ENCODE results near the gene ADAMTS3.
A peak's percentile ranks its signal among the peaks of the same experiment; 100 is the strongest.
"Not testable (repeated sequence)": the region's sequence is repeated elsewhere in the genome, so short reads cannot be mapped to it uniquely, and the experiment has no call there.

Gene ADAMTS3

DNA sequence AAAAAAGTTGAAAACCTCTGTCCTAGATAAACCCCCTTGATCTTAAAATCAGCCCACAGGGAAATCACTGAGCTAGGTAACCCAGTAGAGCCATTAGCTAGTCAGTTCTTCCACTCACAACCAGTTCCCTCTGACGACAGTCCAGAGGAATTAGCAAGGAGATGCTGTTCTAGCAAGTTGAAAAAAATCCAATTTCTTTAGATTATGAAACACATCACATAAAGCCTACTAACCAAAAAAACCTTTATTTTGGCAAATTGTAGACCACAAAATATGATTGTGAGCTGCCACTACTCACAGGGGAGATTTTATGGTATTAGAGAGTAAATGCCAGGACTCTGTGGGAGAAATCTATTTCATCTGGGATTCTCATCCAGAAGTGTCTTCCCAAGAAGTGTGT, 22.6 kb downstream of the ADAMTS3 start:
- DNase-seq: no peak

GRCh38 chr4:72540694-72541093, 28.3 kb downstream of the ADAMTS3 start:
- DNase-seq: not testable (repeated sequence)

DNA sequence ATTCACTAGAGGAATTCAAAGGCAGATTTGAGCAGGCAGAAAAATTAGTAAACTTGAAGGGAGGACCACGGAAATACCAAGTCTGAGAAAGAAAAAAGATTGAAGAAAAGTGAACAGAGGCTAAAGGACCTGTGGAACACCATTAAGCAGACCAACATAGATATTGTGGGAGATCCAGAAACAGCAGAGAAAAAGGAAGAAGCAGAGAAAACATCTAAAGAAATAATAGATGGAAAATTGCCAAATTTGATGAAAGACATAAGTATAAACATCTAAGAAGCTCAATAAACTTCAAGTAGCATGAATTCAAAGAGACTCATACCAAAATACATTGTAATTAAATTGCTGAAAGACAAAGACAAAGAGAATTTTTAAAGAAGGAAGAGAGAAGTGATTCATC, 31.0 kb downstream of the ADAMTS3 start:
- no peak for DNase-seq

- no peak for DNase-seq
Observed at GRCh38 chr4:72536443-72536842, 32.6 kb downstream of the ADAMTS3 start.

- no peak for DNase-seq
Observed at GRCh38 chr4:72531768-72532290, 37.2 kb downstream of the ADAMTS3 start.

DNA sequence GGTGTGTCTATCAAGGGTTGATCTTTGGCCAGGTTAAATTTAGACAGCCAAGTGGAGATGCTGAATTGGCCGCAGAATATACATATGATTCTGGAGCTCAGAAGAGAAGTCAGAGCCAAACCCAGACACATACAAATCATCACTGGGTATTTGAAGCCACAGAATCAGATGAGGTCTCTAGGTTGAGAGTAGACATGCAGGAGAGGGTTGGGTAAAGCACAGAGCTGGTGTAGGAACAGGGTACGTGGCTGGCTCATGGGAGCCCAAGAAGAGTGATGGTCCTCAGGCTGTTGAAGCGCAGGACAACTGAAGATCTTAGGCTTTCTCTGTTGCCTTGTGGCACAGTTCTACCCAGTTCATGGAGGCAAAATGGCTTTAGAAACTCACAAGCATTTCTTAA, 37.7 kb downstream of the ADAMTS3 start:
- DNase-seq: no peak

DNA sequence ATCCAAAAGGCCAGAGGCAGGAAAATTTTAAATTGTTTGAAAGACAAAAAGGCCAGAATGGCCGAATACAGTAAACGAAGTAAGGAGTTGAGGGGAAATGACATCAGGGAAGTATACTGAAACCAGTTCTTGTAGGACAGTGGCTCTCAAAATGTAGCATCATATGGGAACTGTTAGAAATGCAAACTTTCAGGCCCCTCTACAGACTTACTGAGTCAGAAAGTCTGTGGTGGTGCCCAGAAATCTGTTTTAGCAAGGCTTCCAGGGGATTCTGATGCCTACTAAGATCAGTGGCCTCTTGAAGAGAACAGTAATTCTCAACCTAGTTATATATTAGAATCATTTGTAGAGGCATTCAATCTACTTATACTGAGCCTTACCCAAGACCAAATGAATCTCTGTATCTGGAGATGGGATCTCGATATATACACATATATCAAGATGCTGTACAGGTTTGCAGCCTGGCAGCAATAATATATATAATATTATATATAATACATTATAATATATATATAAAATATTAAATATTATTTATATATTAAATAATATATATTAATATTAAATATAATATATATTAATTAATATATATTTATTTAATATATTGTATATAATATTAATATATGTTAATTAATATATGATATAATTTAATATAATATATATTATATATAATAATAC, 39.7 kb downstream of the ADAMTS3 start:
- no peak for DNase-seq

DNA sequence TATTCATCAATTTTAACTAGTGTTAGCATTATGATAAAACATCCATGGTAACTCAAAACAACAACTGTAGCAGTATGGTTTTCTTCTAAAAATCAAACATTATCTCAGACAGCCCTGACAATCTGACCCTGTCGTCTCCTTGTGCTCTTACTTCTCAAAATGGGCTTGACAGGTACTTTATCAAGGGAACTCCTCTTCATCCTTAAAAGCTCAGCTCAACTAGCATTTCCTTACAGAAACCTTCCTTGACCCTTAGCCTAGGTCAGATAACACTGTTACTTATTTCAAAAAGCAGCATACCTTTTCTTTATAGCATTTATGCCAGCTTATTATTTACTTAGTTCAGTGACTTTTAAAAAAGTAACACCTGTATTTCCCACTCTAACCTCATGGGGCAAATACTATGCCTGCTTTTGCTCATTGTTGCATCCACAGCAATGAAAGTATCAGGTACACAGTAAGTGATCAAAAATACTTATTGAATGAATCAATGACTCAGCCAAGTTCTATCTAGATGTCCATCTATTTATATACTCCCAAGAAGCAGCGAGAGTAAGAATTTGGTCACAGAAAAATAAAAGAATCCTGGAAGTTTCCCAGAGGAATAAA, 41.9 kb downstream of the ADAMTS3 start:
- DNase-seq: no peak

DNA sequence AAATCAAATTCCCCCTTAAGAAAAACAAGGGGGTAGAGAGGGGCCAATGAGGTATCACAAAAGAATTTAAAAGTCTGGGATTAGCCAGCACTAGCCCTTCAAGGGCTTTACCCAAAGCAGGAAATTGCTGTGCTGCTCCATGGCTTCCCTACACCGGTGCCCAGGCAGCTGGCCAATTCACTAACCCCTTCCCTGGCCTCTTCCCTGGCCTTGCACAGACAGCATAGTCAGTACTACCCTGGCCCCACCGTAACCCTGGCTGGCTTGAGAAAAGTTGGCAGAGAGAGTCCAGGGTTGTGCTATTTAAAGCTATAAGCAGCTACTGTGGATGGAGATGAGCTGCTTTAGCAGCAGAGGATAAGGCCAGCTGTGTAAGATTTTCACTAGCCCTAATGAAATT, 43.1 kb downstream of the ADAMTS3 start:
- no peak for DNase-seq

DNA sequence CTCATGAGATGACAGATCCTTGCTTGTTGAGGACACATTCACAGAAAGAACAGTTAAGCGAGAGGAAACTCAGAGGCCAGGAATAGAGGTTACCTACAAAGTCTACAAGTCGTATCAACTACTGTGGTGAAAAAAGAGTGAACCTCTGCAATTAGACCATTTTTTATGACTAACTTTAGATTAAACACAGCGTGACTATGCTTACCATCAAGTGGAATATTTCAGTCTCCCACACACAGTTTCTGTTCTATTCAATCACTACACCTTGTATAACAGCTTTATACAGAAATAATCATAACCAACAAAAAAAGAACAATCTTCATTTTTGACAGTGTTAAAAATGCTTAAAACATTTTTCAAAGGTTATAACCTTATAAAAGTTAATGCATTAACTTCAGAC, 46.6 kb downstream of the ADAMTS3 start:
- no peak for DNase-seq

DNA sequence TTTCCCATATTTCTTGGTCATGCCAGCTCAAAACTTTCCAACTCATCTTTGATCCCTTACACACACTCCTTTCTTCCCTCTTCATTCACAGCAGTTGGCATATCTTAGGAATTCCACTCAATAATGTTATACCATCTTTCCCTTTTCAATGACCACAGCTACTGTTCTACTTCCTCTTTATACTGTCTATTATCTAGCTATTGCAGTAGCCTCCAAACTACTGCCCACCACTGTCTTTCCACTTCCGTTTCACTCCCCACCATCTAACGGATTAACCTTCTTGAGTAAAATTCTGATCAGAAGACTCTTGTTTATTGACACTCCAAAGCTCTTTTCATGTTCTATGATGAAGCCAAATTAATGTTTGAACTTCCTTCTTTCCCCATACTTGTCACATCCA, 55.8 kb downstream of the ADAMTS3 start:
- no peak for DNase-seq

GRCh38 chr4:72507860-72508419, 61.1 kb downstream of the ADAMTS3 start:
- no peak for DNase-seq

DNA sequence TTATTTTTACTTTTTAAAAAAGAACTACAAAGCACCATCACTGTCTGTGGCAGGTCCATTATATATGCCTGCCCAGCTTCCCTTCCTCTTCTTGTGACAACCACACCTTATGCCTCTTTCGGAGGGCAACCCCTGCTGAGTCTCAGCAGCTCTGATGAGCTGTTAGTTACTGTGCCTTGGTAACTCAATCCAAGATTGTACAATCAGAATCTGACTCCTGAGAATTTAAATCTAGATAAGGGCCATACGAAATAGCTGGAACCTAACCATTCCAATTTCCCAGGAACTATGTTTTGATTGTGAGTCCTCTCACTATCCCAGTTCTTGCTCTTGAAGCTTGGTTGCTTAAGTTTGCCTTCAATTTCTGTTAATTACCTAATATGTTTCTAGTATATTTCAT, 61.9 kb downstream of the ADAMTS3 start:
- no peak for DNase-seq

DNA sequence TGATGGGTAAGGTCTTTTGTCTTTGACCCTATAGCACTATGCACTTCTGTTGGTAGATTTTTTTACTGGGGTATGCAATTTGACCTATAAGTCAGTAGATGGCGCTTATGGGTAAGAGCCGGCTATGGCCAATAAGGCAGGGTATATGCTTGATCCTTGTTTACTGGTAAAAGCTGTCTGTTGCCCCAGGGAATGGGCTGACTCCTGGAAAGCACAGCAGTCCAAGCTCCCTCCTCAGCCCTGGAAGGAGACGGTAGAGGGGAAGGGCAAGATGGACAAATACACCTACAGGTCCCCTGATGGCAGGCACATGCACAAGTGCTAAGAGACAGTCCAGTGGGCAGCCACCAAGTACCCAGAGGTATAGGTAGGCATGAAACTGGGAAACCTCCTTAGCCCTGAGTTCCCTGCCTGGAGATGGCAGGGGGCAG, 63.7 kb downstream of the ADAMTS3 start:
- DNase-seq: no peak

GRCh38 chr4:72500214-72500613, 68.8 kb downstream of the ADAMTS3 start:
- no peak for DNase-seq

DNA sequence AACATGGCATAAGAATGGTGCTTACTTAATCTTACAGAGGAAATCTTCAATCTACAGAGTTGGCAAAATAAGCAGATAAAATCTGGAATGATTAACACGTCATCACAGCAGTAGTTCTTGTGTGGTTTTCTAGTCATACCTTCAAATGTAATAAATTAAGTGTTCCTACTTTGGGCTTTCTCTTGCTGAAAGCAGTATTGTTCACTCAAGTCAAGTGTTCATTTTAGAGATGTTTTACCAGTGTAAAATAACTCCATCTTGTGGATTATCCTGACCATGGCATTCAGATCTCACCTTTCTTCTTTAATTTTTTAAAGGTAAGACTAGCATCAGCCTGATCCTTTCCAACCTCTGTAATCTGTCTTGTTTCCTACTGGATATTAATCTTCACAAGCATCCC, 72.9 kb downstream of the ADAMTS3 start:
- DNase-seq: no peak

DNA sequence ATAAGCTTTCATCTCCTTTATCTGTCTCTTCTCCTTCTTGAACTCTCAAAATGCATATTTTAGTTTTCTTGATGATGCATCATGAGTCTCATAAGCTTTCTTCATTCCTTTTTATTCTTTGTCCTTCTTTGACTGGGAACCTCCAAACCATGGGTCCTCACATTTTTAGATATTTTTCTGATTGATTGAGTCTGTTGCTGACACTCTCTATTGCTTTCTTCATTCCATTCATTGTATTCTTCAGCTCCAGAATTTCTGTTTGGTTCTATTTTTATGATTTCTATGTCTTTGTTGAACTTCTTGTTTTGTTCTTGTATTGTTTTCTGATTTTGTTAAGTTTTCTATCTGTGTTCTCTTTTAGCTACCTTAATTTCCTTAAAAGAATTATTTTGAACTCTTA, 74.9 kb downstream of the ADAMTS3 start:
- no peak for DNase-seq

- DNase-seq: no peak
Observed at GRCh38 chr4:72489267-72489666, 79.8 kb downstream of the ADAMTS3 start.

GRCh38 chr4:72486991-72487390, 82.0 kb downstream of the ADAMTS3 start:
- DNase-seq: no peak

DNA sequence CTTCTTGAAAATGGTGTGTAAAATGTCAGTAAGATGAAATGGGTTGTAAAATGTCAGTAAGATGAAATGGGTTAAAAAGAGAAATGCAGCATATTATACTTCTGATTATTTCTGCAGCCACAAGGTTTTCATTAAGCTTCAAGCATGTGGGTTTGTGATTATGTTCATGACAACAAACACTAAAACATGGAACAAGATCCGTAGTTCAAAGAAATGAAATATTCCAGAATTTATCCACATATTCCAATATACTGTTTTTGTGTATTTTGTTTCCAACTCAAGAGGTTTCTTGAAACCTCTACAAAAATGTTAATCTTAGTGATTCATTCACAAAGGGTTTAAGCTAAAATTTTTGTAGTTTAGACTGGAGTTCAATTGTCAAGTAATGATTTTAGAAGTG, 84.0 kb downstream of the ADAMTS3 start:
- no peak for DNase-seq

- DNase-seq: peak; percentile 2
Observed at GRCh38 chr4:72473434-72473900, 95.6 kb downstream of the ADAMTS3 start.

- DNase-seq: no peak
Observed at GRCh38 chr4:72471816-72472215, 97.2 kb downstream of the ADAMTS3 start.

- no peak for DNase-seq
Observed at GRCh38 chr4:72468904-72469502, 100.0 kb downstream of the ADAMTS3 start.

GRCh38 chr4:72467633-72468032, 101.4 kb downstream of the ADAMTS3 start:
- DNase-seq: no peak

Measured in activated CD4-positive, alpha-beta T cell treated with anti-CD3 and anti-CD28 coated beads for 48 hours (primary cell).